Chondrocyte (in vitro differentiated cells): ENCODE results near the gene RASSF7. TPM values are rescaled to one million over a fixed set of nuclear protein-coding genes. Genes with fewer than 3 reads are reported as not detected.

Experiments used
- DNase-seq: peaks from one replicate; pipeline ENCODE4 v3.0.0; 2021; ENCODE audit warnings: mixed read lengths, low spot score
- H3K27ac Mint-ChIP-seq: one replicate; pipeline ENCODE4 v1.8.0; 2021; ENCODE audit warnings: mild to moderate bottlenecking, moderate library complexity, mixed read lengths; ENCODE audit not compliant: unreplicated experiment
- H3K27me3 Mint-ChIP-seq: 2 replicates; pipeline ENCODE4 v1.8.0; 2021; ENCODE audit warnings: low read depth, mixed read lengths
- H3K36me3 Mint-ChIP-seq: 2 replicates; pipeline ENCODE4 v1.8.0; 2021; ENCODE audit warnings: low read depth, mixed read lengths
- H3K4me1 Mint-ChIP-seq: 2 replicates; pipeline ENCODE4 v1.8.0; 2021; ENCODE audit warnings: low read depth, mild to moderate bottlenecking, mixed read lengths
- H3K4me3 Mint-ChIP-seq: one replicate; pipeline ENCODE4 v1.8.0; 2021; ENCODE audit warnings: mild to moderate bottlenecking, moderate library complexity, mixed read lengths; ENCODE audit not compliant: unreplicated experiment
- H3K9me3 Mint-ChIP-seq: 2 replicates; pipeline ENCODE4 v1.8.0; 2021; ENCODE audit warnings: low read depth, mixed read lengths
- CTCF ChIP-seq: fragments of 200-600 bp; sonication (generic); IDR thresholded peaks from 2 replicates; pipeline ENCODE4 v1.5.0; 2021; ENCODE audit warnings: antibody characterized with exemption, mild to moderate bottlenecking, moderate library complexity
- microRNA-seq: library from miRNA; unstranded; fragments of <30 nt; microRNA quantifications from one replicate; pipeline ENCODE4 v1.2.0, GENCODE V29; 2020; ENCODE audit warnings: borderline number of aligned reads
- total RNA-seq: library from RNA; stranded (reverse); gene quantifications from 3 replicates; pipeline ENCODE4 v1.2.1, GENCODE V29; 2021

RASSF7 gene
- total RNA-seq, 1 donor from 2014 or later: 28.7 TPM

GRCh38 chr11:613369-613968 is 52.7 kb downstream of the RASSF7 start:
- TF ChIP-seq CTCF: no peak
- no peak overlapping the region for H3K27ac Mint-ChIP-seq

More at GRCh38 chr11:613369-613968, 52.7 kb downstream of the RASSF7 start:
- Mint-ChIP-seq H3K4me3 (no peak overlapping the region), H3K4me1 (peaks cover 14% of the 10 kb centered on the region), H3K36me3 (peaks cover 9% of the 10 kb centered on the region), H3K27me3 (no peaks in the 10 kb centered on the region), H3K9me3 (no peaks in the 10 kb centered on the region)
- peak; percentile 95 for DNase-seq

Small RNAs within 50 kb of the gene (microRNA-seq; reads per million reads assigned to microRNA genes)
- 913 reads per million, percentile 78 among the genes with 10 or more reads in this experiment for gene MIR210

Other genes with a start within 250 kb of the RASSF7 start
- 1.0 to 3.3 TPM (median 1.6 TPM) in 3 replicates for gene IFITM1, start 246.9 kb upstream of the RASSF7 start, total RNA-seq
- gene IFITM3, start 240.1 kb upstream of the RASSF7 start, total RNA-seq: 377 to 394 TPM (median 392 TPM) in 3 replicates
- gene B4GALNT4, start 191.5 kb upstream of the RASSF7 start, total RNA-seq: 37.0 to 39.1 TPM (median 37.2 TPM) in 3 replicates
- gene PKP3, start 166.8 kb upstream of the RASSF7 start, total RNA-seq: 0.56 to 0.92 TPM (median 0.85 TPM) in 3 replicates
- 12.3 to 26.6 TPM (median 25.9 TPM) in 3 replicates for gene SIGIRR, start 146.0 kb upstream of the RASSF7 start, total RNA-seq
- gene ANO9, start 119.0 kb upstream of the RASSF7 start, total RNA-seq: not detected in 3 replicates
- 30.0 to 32.5 TPM (median 32.0 TPM) in 3 replicates for gene PTDSS2, start 110.7 kb upstream of the RASSF7 start, total RNA-seq
- 146 to 166 TPM (median 161 TPM) in 3 replicates for gene RNH1, start 53.7 kb upstream of the RASSF7 start, total RNA-seq
- 65.1 to 77.7 TPM (median 68.0 TPM) in 3 replicates for gene HRAS, start 25.4 kb upstream of the RASSF7 start, total RNA-seq
- gene LRRC56, start 23.4 kb upstream of the RASSF7 start, total RNA-seq: 2.6 to 2.9 TPM (median 2.7 TPM) in 3 replicates
- gene LMNTD2, start 232 bp upstream of the RASSF7 start, total RNA-seq: 3.8 to 6.1 TPM (median 5.5 TPM) in 3 replicates
- 24.6 to 34.1 TPM (median 25.9 TPM) in 3 replicates for gene PHRF1, start 15.5 kb downstream of the RASSF7 start, total RNA-seq
- 6.5 to 11.4 TPM (median 7.7 TPM) in 3 replicates for gene IRF7, start 55.0 kb downstream of the RASSF7 start, total RNA-seq
- gene CDHR5, start 64.0 kb downstream of the RASSF7 start, total RNA-seq: not detected in 3 replicates
- gene SCT, start 66.2 kb downstream of the RASSF7 start, total RNA-seq: 0.72 TPM in 1 of 3 replicates, not detected in the others
- 0.55 to 1.7 TPM (median 1.00 TPM) in 3 replicates for gene DRD4, start 76.3 kb downstream of the RASSF7 start, total RNA-seq
- 67.6 to 70.4 TPM (median 67.9 TPM) in 3 replicates for gene DEAF1, start 134.3 kb downstream of the RASSF7 start, total RNA-seq
- gene TMEM80, start 134.8 kb downstream of the RASSF7 start, total RNA-seq: 16.9 to 31.3 TPM (median 20.3 TPM) in 3 replicates
- gene EPS8L2, start 145.3 kb downstream of the RASSF7 start, total RNA-seq: 17.2 to 51.6 TPM (median 45.7 TPM) in 3 replicates
- gene TALDO1, start 186.5 kb downstream of the RASSF7 start, total RNA-seq: 128 to 227 TPM (median 151 TPM) in 3 replicates
- 47.2 to 55.0 TPM (median 52.3 TPM) in 3 replicates for gene GATD1, start 216.5 kb downstream of the RASSF7 start, total RNA-seq
- 0.20 to 0.67 TPM (median 0.41 TPM) in 3 replicates for gene CEND1, start 229.1 kb downstream of the RASSF7 start, total RNA-seq
- gene SLC25A22, start 237.3 kb downstream of the RASSF7 start, total RNA-seq: 15.6 to 24.4 TPM (median 16.0 TPM) in 3 replicates
- gene PIDD1, start 244.3 kb downstream of the RASSF7 start, total RNA-seq: 12.5 to 14.9 TPM (median 12.8 TPM) in 3 replicates
- 1,144 to 1,291 TPM (median 1,171 TPM) in 3 replicates for gene RPLP2, start 249.0 kb downstream of the RASSF7 start, total RNA-seq